GM13976 (cell line): ENCODE data around the gene ABCA7.

ENCODE experiments used
- DNase-seq: peaks from one replicate; pipeline ENCODE4 v3.0.0; 2012; ENCODE audit warnings: low spot score
- CTCF ChIP-seq: IDR thresholded peaks from 2 replicates; pipeline ENCODE4 v1.5.1; 2012; ENCODE audit warnings: borderline replicate concordance, mild to moderate bottlenecking; ENCODE audit not compliant: insufficient read depth; ENCODE audit errors: extremely low read depth, missing control alignments, control extremely low read depth
- in situ Hi-C: fragments of 300-500 bp; cut with MboI; formaldehyde crosslinking; loops from one replicate; pipeline ENCODE4 v1.12.0; 2022; ENCODE audit warnings: low sequenced_read_pairs, mixed read lengths, inconsistent platforms; ENCODE audit not compliant: unreplicated experiment

ABCA7 gene

GRCh38 chr19:1085676-1086442, 46.0 kb downstream of the ABCA7 start:
- no peak for DNase-seq
- in situ Hi-C loops: no loop called here
- TF ChIP-seq CTCF: no peak

- no peak for DNase-seq
- in situ Hi-C loops: no loop called here
- no peak for TF ChIP-seq CTCF
These were observed 46.7 kb downstream of the ABCA7 start for GRCh38 chr19:1086613-1087012.

- in situ Hi-C loops: no loop called here
- no peak for TF ChIP-seq CTCF
- DNase-seq: peak; percentile 52
These were observed 48.0 kb downstream of the ABCA7 start for GRCh38 chr19:1087813-1088415.

- in situ Hi-C loops: no loop called here
- no peak for TF ChIP-seq CTCF
- no peak for DNase-seq
These were observed 48.6 kb downstream of the ABCA7 start for GRCh38 chr19:1088416-1089010.

GRCh38 chr19:1089126-1089771, 49.3 kb downstream of the ABCA7 start:
- DNase-seq: no peak
- in situ Hi-C loops: no loop called here
- TF ChIP-seq CTCF: no peak

GRCh38 chr19:1089891-1090290, 50.0 kb downstream of the ABCA7 start:
- no peak for TF ChIP-seq CTCF
- in situ Hi-C loops: no loop called here
- DNase-seq: no peak
